B cell (primary cell): ENCODE data around the gene TFE3.

Experiments used
- CTCF ChIP-seq: fragments of 200-600 bp; IDR thresholded peaks from one replicate; pipeline ENCODE4 v1.8.0; 2022; ENCODE audit warnings: antibody characterized with exemption, mild to moderate bottlenecking
- EZH2 ChIP-seq: IDR thresholded peaks from 2 replicates; pipeline ENCODE4 v1.6.1; 2012; ENCODE audit warnings: borderline replicate concordance, low read depth, mild to moderate bottlenecking, moderate library complexity, low read length; ENCODE audit not compliant: insufficient read depth, poor library complexity, severe bottlenecking

GRCh38 chrX:49059681-49060085 is 16.5 kb upstream of the TFE3 start:
- no peak for TF ChIP-seq EZH2
- no peak for TF ChIP-seq CTCF
